ENCODE data around the gene CDYL.

The CDYL gene

GRCh38 chr6:4902363-4902762, 126.2 kb downstream of the CDYL start:
- peaks cover 25% of the 10 kb centered on the region for H3K36me3 ChIP-seq
- H4K20me1 ChIP-seq = peaks cover 5% of the 10 kb centered on the region; the same call in 1 of the 2 replicates
- peak overlapping the region; percentile 73; the same call in 1 of the 2 replicates for H3K27ac ChIP-seq
- peaks cover 10% of the 10 kb centered on the region for H3K9me3 ChIP-seq
- H3K27me3 ChIP-seq = no peaks in the 10 kb centered on the region
- no peak for TF ChIP-seq Cebpa-rat (IDR thresholded peaks at IDR 0.05)
- no peak overlapping the region for H3K4me3 ChIP-seq
- H3K4me2 ChIP-seq = peak overlapping the region; percentile 91
- no peak overlapping the region for H3K9ac ChIP-seq
- H3K4me1 ChIP-seq = peaks cover 99% of the 10 kb centered on the region

GRCh38 chr6:4903121-4903520, 126.9 kb downstream of the CDYL start:
- no peak for TF ChIP-seq Cebpa-rat (IDR thresholded peaks at IDR 0.05)
- Histone ChIP-seq H3K4me1 (peaks cover 99% of the 10 kb centered on the region), H4K20me1 (peaks cover 5% of the 10 kb centered on the region; the same call in 1 of the 2 replicates), H3K27ac (no peak overlapping the region), H3K9ac (no peak overlapping the region), H3K27me3 (no peaks in the 10 kb centered on the region), H3K36me3 (peaks cover 30% of the 10 kb centered on the region), H3K4me2 (peak overlapping the region; percentile 91), H3K4me3 (no peak overlapping the region), H3K9me3 (peaks cover 10% of the 10 kb centered on the region)

GRCh38 chr6:4903751-4904370, 127.7 kb downstream of the CDYL start:
- Histone ChIP-seq H3K9ac (no peak overlapping the region), H3K27ac (peak overlapping the region; percentile 33; the same call in 1 of the 2 replicates), H3K36me3 (peaks cover 36% of the 10 kb centered on the region), H3K4me2 (peak overlapping the region; percentile 91), H3K4me1 (peaks cover 99% of the 10 kb centered on the region), H4K20me1 (peaks cover 5% of the 10 kb centered on the region; the same call in 1 of the 2 replicates), H3K9me3 (peaks cover 10% of the 10 kb centered on the region), H3K27me3 (no peaks in the 10 kb centered on the region), H3K4me3 (no peak overlapping the region)
- TF ChIP-seq Cebpa-rat (IDR thresholded peaks at IDR 0.05) = no peak

GRCh38 chr6:4904461-4905025, 128.3 kb downstream of the CDYL start:
- H3K4me2 ChIP-seq = peak overlapping the region; percentile 91
- peaks cover 4% of the 10 kb centered on the region for H3K9me3 ChIP-seq
- no peaks in the 10 kb centered on the region for H3K27me3 ChIP-seq
- H4K20me1 ChIP-seq = peaks cover 5% of the 10 kb centered on the region; the same call in 1 of the 2 replicates
- no peak overlapping the region for H3K4me3 ChIP-seq
- peaks cover 37% of the 10 kb centered on the region for H3K36me3 ChIP-seq
- no peak for TF ChIP-seq Cebpa-rat (IDR thresholded peaks at IDR 0.05)
- peaks cover 93% of the 10 kb centered on the region for H3K4me1 ChIP-seq
- H3K27ac ChIP-seq = peak overlapping the region; percentile 79
- H3K9ac ChIP-seq = peak overlapping the region; percentile 25; the same call in 1 of the 2 replicates

GRCh38 chr6:4905826-4906225, 129.6 kb downstream of the CDYL start:
- no peaks in the 10 kb centered on the region for H3K27me3 ChIP-seq
- peak overlapping the region; percentile 79 for H3K27ac ChIP-seq
- H3K4me1 ChIP-seq = peaks cover 87% of the 10 kb centered on the region
- peaks cover 46% of the 10 kb centered on the region for H3K36me3 ChIP-seq
- peak overlapping the region; percentile 72; the same call in 1 of the 2 replicates for H3K9ac ChIP-seq
- no peak for TF ChIP-seq Cebpa-rat (IDR thresholded peaks at IDR 0.05)
- H4K20me1 ChIP-seq = peaks cover 5% of the 10 kb centered on the region; the same call in 1 of the 2 replicates
- H3K4me3 ChIP-seq = peak overlapping the region; percentile 53; the same call in 1 of the 2 replicates
- peaks cover under 1% of the 10 kb centered on the region; the same call in 1 of the 2 replicates for H3K9me3 ChIP-seq
- H3K4me2 ChIP-seq = peak overlapping the region; percentile 91

GRCh38 chr6:4906293-4907276, 130.4 kb downstream of the CDYL start:
- Histone ChIP-seq H3K27ac (peak overlapping the region; percentile 79), H3K4me1 (peaks cover 79% of the 10 kb centered on the region)

GRCh38 chr6:4907602-4908001, 131.4 kb downstream of the CDYL start:
- H3K27me3 ChIP-seq = no peaks in the 10 kb centered on the region
- H3K4me3 ChIP-seq = no peak overlapping the region; the same call in 1 of the 2 replicates
- peaks cover 5% of the 10 kb centered on the region; the same call in 1 of the 2 replicates for H4K20me1 ChIP-seq
- TF ChIP-seq Cebpa-rat (IDR thresholded peaks at IDR 0.05) = no peak
- peak overlapping the region; percentile 72; the same call in 1 of the 2 replicates for H3K9ac ChIP-seq
- peaks cover 6% of the 10 kb centered on the region for H3K9me3 ChIP-seq
- peaks cover 63% of the 10 kb centered on the region for H3K36me3 ChIP-seq
- H3K4me1 ChIP-seq = peaks cover 69% of the 10 kb centered on the region
- H3K27ac ChIP-seq = peak overlapping the region; percentile 79
- peak overlapping the region; percentile 91 for H3K4me2 ChIP-seq

More at GRCh38 chr6:4906293-4907276, 130.4 kb downstream of the CDYL start:
- H3K9ac ChIP-seq = peak overlapping the region; percentile 72
- no peak for TF ChIP-seq Cebpa-rat (IDR thresholded peaks at IDR 0.05)
- H3K4me2 ChIP-seq = peak overlapping the region; percentile 91
- H4K20me1 ChIP-seq = peaks cover 5% of the 10 kb centered on the region; the same call in 1 of the 2 replicates
- H3K36me3 ChIP-seq = peaks cover 53% of the 10 kb centered on the region
- H3K9me3 ChIP-seq = peaks cover 6% of the 10 kb centered on the region
- H3K27me3 ChIP-seq = no peaks in the 10 kb centered on the region
- H3K4me3 ChIP-seq = peak overlapping the region; percentile 53

- TF ChIP-seq Cebpa-rat (IDR thresholded peaks at IDR 0.05) = no peak
- peaks cover 63% of the 10 kb centered on the region for H3K36me3 ChIP-seq
- peak overlapping the region; percentile 79 for H3K27ac ChIP-seq
- H3K4me1 ChIP-seq = peaks cover 65% of the 10 kb centered on the region
- H4K20me1 ChIP-seq = peaks cover 5% of the 10 kb centered on the region; the same call in 1 of the 2 replicates
- H3K9me3 ChIP-seq = peaks cover 6% of the 10 kb centered on the region
- H3K27me3 ChIP-seq = no peaks in the 10 kb centered on the region
- H3K4me2 ChIP-seq = peak overlapping the region; percentile 91
- H3K4me3 ChIP-seq = no peak overlapping the region
- no peak overlapping the region for H3K9ac ChIP-seq
Observed at GRCh38 chr6:4908062-4908461, 131.9 kb downstream of the CDYL start.

GRCh38 chr6:4909063-4909706, 133.0 kb downstream of the CDYL start:
- Histone ChIP-seq H3K27me3 (no peaks in the 10 kb centered on the region), H4K20me1 (peaks cover 15% of the 10 kb centered on the region; the same call in 1 of the 2 replicates), H3K36me3 (peaks cover 61% of the 10 kb centered on the region), H3K9me3 (peaks cover 6% of the 10 kb centered on the region), H3K9ac (no peak overlapping the region), H3K4me1 (peaks cover 53% of the 10 kb centered on the region), H3K4me3 (no peak overlapping the region), H3K27ac (0 out of 2 replicates have a peak overlapping the region, but pooled peaks have one; percentile 79), H3K4me2 (0 out of 2 replicates have a peak overlapping the region, but pooled peaks have one; percentile 91)
- TF ChIP-seq Cebpa-rat (IDR thresholded peaks at IDR 0.05) = no peak
